Measurements from ENCODE around the gene LRP5.
A peak's percentile ranks its signal among the peaks of the same experiment; 100 is the strongest.

Gene LRP5

GRCh38 chr11:68425866-68426380, 113.5 kb downstream of the LRP5 start:
- H3K9me3 ChIP-seq (ENCODE audit: severe bottlenecking): peaks cover 12% of the 10 kb centered on the region
- TF ChIP-seq CTCF (IDR thresholded peaks at IDR 0.05; ENCODE audit: poor library complexity, severe bottlenecking): no peak
- H3K4me1 ChIP-seq (ENCODE audit: insufficient read depth, poor library complexity, severe bottlenecking): no peaks in the 10 kb centered on the region
- H3K36me3 ChIP-seq (ENCODE audit: low read depth): peaks cover 43% of the 10 kb centered on the region
- no peak overlapping the region for H3K27ac ChIP-seq (ENCODE audit: poor library complexity, severe bottlenecking)
- DNase-seq (ENCODE audit: low spot score) (no peak), ATAC-seq (ENCODE audit: low read depth) (no peak)
- H3K27me3 ChIP-seq (ENCODE audit: insufficient read depth, poor library complexity, severe bottlenecking): no peaks in the 10 kb centered on the region
- no peak overlapping the region for H3K4me3 ChIP-seq (ENCODE audit: severe bottlenecking)

GRCh38 chr11:68429661-68430060, 117.3 kb downstream of the LRP5 start:
- ATAC-seq (ENCODE audit: low read depth) (no peak), DNase-seq (ENCODE audit: low spot score) (no peak)
- no peak overlapping the region for H3K4me3 ChIP-seq (ENCODE audit: severe bottlenecking)
- H3K27ac ChIP-seq (ENCODE audit: poor library complexity, severe bottlenecking): no peak overlapping the region
- no peak for TF ChIP-seq CTCF (IDR thresholded peaks at IDR 0.05; ENCODE audit: poor library complexity, severe bottlenecking)
- peaks cover 12% of the 10 kb centered on the region for H3K9me3 ChIP-seq (ENCODE audit: severe bottlenecking)
- H3K36me3 ChIP-seq (ENCODE audit: low read depth): peaks cover 48% of the 10 kb centered on the region
- no peaks in the 10 kb centered on the region for H3K27me3 ChIP-seq (ENCODE audit: insufficient read depth, poor library complexity, severe bottlenecking)
- no peaks in the 10 kb centered on the region for H3K4me1 ChIP-seq (ENCODE audit: insufficient read depth, poor library complexity, severe bottlenecking)

- Histone ChIP-seq H3K4me3 (ENCODE audit: severe bottlenecking) (no peak overlapping the region), H3K4me1 (ENCODE audit: insufficient read depth, poor library complexity, severe bottlenecking) (no peaks in the 10 kb centered on the region), H3K27ac (ENCODE audit: poor library complexity, severe bottlenecking) (no peak overlapping the region), H3K27me3 (ENCODE audit: insufficient read depth, poor library complexity, severe bottlenecking) (no peaks in the 10 kb centered on the region), H3K36me3 (ENCODE audit: low read depth) (peaks cover 54% of the 10 kb centered on the region), H3K9me3 (ENCODE audit: severe bottlenecking) (peaks cover 12% of the 10 kb centered on the region)
- no peak for DNase-seq (ENCODE audit: low spot score)
- no peak for TF ChIP-seq CTCF (IDR thresholded peaks at IDR 0.05; ENCODE audit: poor library complexity, severe bottlenecking)
- ATAC-seq (ENCODE audit: low read depth): no peak
Measured at GRCh38 chr11:68430384-68430783, 118.0 kb downstream of the LRP5 start.

GRCh38 chr11:68430801-68431200, 118.4 kb downstream of the LRP5 start:
- H3K36me3 ChIP-seq (ENCODE audit: low read depth): peaks cover 58% of the 10 kb centered on the region
- no peak for DNase-seq (ENCODE audit: low spot score)
- peaks cover 12% of the 10 kb centered on the region for H3K9me3 ChIP-seq (ENCODE audit: severe bottlenecking)
- no peaks in the 10 kb centered on the region for H3K4me1 ChIP-seq (ENCODE audit: insufficient read depth, poor library complexity, severe bottlenecking)
- no peaks in the 10 kb centered on the region for H3K27me3 ChIP-seq (ENCODE audit: insufficient read depth, poor library complexity, severe bottlenecking)
- no peak overlapping the region for H3K4me3 ChIP-seq (ENCODE audit: severe bottlenecking)
- H3K27ac ChIP-seq (ENCODE audit: poor library complexity, severe bottlenecking): no peak overlapping the region
- ATAC-seq (ENCODE audit: low read depth): peak; percentile 55; the same call in 2 of the 3 replicates
- no peak for TF ChIP-seq CTCF (IDR thresholded peaks at IDR 0.05; ENCODE audit: poor library complexity, severe bottlenecking)

- H3K27ac ChIP-seq (ENCODE audit: poor library complexity, severe bottlenecking): no peak overlapping the region
- no peaks in the 10 kb centered on the region for H3K4me1 ChIP-seq (ENCODE audit: insufficient read depth, poor library complexity, severe bottlenecking)
- peak; percentile 38 for DNase-seq (ENCODE audit: low spot score)
- no peak for ATAC-seq (ENCODE audit: low read depth)
- no peak for TF ChIP-seq CTCF (IDR thresholded peaks at IDR 0.05; ENCODE audit: poor library complexity, severe bottlenecking)
- peaks cover 54% of the 10 kb centered on the region for H3K36me3 ChIP-seq (ENCODE audit: low read depth)
- peaks cover 12% of the 10 kb centered on the region for H3K9me3 ChIP-seq (ENCODE audit: severe bottlenecking)
- no peaks in the 10 kb centered on the region for H3K27me3 ChIP-seq (ENCODE audit: insufficient read depth, poor library complexity, severe bottlenecking)
- H3K4me3 ChIP-seq (ENCODE audit: severe bottlenecking): no peak overlapping the region
Measured at GRCh38 chr11:68431984-68432645, 119.7 kb downstream of the LRP5 start.

Data from RWPE2 (cell line).